ENCODE measurements around the gene SPTBN5.

DNA sequence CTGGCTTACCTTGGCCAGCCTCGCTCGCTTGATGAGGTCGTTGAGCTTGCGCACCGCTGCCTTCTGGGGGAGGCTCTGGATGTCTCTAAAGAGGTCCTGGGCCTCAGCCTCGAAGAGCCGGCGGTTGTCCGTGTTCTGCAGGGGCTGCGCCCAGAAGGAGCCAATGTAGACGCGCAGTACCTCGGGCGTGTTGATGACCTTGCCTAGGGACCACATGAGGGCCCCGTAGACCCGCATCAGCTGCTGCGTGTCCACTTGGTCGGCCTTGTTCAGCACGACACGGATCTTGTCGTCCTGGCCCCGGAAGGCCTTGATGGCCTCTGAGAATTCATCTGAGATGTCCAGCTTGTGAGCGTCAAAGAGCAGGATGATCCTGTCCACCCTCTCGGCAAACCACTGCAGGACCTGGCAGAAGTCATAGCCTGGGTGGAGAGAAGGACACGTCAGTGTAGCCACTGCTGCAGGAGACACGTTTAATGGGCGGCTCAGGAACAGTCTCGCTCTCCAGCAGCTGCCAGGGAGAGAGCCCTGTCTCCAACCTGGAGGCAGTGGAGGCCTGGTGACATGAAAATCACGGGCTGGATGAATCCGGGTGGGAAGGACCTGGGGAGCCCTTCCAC is 25.5 kb upstream of the SPTBN5 start:
- TF ChIP-seq POLR2A (IDR thresholded peaks at IDR 0.05), result peak in 2 of 3 donors; percentile 35 to 60
- TF ChIP-seq, protein P1, sequence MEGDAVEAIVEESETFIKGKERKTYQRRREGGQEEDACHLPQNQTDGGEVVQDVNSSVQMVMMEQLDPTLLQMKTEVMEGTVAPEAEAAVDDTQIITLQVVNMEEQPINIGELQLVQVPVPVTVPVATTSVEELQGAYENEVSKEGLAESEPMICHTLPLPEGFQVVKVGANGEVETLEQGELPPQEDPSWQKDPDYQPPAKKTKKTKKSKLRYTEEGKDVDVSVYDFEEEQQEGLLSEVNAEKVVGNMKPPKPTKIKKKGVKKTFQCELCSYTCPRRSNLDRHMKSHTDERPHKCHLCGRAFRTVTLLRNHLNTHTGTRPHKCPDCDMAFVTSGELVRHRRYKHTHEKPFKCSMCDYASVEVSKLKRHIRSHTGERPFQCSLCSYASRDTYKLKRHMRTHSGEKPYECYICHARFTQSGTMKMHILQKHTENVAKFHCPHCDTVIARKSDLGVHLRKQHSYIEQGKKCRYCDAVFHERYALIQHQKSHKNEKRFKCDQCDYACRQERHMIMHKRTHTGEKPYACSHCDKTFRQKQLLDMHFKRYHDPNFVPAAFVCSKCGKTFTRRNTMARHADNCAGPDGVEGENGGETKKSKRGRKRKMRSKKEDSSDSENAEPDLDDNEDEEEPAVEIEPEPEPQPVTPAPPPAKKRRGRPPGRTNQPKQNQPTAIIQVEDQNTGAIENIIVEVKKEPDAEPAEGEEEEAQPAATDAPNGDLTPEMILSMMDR (IDR thresholded peaks at IDR 0.05), result no peak
